Measurements from ENCODE around the gene TBC1D8. TPM values are rescaled to one million over a fixed set of nuclear protein-coding genes. Genes with fewer than 3 reads are reported as not detected.

The TBC1D8 gene
- total and polyA plus RNA-seq, 2 experiments from 2014 or later = 18.0 to 36.9 TPM

DNA sequence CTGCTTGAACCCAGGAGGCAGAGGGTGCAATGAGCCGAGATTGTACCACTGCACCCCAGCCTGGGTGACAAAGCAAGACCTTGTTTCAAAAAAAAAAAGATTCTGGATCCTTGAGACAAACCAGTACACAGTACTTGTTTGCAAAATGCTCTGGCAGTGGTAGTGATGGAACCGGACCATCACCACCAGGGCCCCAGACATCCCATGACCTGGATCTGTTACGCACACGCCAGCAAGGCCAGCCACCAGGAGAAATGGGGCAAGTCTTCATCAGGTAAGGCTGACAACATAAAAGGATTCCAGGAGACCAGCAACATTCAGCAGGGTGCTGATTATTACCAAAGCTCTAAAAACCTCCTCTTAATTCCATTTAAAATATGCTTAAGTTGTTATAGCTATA lies 35.5 kb downstream of the TBC1D8 start:
- H3K36me3 ChIP-seq (ENCODE audit: insufficient read depth) = no peaks in the 10 kb centered on the region
- no peak overlapping the region for H2AFZ ChIP-seq
- ATAC-seq = no peak
- H4K20me1 ChIP-seq (replicated peaks; ENCODE audit: insufficient read depth) = no peaks in the 10 kb centered on the region
- H3K27ac ChIP-seq (ENCODE audit: low read depth) = no peak overlapping the region
- Mint-ChIP-seq H3K27me3 (ENCODE audit: insufficient read depth, low read depth, poor library complexity) (peaks cover 9% of the 10 kb centered on the region), H3K4me1 (peaks cover 58% of the 10 kb centered on the region), H3K27ac (no peak overlapping the region), H3K9me3 (no peaks in the 10 kb centered on the region), H3K36me3 (ENCODE audit: low read depth) (peaks cover 14% of the 10 kb centered on the region; the same call in 2 of the 3 replicates), H3K4me3 (no peak overlapping the region)
- no peak overlapping the region; the same call in 1 of the 2 replicates for H3K4me2 ChIP-seq
- TF ChIP-seq, protein P1, sequence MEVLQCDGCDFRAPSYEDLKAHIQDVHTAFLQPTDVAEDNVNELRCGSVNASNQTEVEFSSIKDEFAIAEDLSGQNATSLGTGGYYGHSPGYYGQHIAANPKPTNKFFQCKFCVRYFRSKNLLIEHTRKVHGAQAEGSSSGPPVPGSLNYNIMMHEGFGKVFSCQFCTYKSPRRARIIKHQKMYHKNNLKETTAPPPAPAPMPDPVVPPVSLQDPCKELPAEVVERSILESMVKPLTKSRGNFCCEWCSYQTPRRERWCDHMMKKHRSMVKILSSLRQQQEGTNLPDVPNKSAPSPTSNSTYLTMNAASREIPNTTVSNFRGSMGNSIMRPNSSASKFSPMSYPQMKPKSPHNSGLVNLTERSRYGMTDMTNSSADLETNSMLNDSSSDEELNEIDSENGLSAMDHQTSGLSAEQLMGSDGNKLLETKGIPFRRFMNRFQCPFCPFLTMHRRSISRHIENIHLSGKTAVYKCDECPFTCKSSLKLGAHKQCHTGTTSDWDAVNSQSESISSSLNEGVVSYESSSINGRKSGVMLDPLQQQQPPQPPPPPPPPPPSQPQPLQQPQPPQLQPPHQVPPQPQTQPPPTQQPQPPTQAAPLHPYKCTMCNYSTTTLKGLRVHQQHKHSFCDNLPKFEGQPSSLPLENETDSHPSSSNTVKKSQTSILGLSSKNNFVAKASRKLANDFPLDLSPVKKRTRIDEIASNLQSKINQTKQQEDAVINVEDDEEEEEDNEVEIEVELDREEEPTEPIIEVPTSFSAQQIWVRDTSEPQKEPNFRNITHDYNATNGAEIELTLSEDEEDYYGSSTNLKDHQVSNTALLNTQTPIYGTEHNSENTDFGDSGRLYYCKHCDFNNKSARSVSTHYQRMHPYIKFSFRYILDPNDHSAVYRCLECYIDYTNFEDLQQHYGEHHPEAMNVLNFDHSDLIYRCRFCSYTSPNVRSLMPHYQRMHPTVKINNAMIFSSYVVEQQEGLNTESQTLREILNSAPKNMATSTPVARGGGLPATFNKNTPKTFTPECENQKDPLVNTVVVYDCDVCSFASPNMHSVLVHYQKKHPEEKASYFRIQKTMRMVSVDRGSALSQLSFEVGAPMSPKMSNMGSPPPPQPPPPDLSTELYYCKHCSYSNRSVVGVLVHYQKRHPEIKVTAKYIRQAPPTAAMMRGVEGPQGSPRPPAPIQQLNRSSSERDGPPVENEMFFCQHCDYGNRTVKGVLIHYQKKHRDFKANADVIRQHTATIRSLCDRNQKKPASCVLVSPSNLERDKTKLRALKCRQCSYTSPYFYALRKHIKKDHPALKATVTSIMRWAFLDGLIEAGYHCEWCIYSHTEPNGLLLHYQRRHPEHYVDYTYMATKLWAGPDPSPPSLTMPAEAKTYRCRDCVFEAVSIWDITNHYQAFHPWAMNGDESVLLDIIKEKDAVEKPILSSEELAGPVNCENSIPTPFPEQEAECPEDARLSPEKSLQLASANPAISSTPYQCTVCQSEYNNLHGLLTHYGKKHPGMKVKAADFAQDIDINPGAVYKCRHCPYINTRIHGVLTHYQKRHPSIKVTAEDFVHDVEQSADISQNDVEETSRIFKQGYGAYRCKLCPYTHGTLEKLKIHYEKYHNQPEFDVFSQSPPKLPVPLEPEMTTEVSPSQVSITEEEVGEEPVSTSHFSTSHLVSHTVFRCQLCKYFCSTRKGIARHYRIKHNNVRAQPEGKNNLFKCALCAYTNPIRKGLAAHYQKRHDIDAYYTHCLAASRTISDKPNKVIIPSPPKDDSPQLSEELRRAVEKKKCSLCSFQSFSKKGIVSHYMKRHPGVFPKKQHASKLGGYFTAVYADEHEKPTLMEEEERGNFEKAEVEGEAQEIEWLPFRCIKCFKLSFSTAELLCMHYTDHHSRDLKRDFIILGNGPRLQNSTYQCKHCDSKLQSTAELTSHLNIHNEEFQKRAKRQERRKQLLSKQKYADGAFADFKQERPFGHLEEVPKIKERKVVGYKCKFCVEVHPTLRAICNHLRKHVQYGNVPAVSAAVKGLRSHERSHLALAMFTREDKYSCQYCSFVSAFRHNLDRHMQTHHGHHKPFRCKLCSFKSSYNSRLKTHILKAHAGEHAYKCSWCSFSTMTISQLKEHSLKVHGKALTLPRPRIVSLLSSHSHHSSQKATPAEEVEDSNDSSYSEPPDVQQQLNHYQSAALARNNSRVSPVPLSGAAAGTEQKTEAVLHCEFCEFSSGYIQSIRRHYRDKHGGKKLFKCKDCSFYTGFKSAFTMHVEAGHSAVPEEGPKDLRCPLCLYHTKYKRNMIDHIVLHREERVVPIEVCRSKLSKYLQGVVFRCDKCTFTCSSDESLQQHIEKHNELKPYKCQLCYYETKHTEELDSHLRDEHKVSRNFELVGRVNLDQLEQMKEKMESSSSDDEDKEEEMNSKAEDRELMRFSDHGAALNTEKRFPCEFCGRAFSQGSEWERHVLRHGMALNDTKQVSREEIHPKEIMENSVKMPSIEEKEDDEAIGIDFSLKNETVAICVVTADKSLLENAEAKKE (CRISPR knock-in tag; IDR thresholded peaks at IDR 0.05) = no peak
- TF ChIP-seq ZNF114 (CRISPR knock-in tag; IDR thresholded peaks at IDR 0.05) (no peak), STAT1 (IDR thresholded peaks at IDR 0.05; ENCODE audit: unreplicated experiment) (no peak), POLR2AphosphoS5 (IDR thresholded peaks at IDR 0.05; ENCODE audit: low read depth) (no peak), EZH2 (IDR thresholded peaks at IDR 0.05; ENCODE audit: low read depth, unreplicated experiment) (no peak), JUNB (IDR thresholded peaks at IDR 0.05; ENCODE audit: unreplicated experiment) (no peak), NANOG (IDR thresholded peaks at IDR 0.05; ENCODE audit: borderline replicate concordance) (no peak)
- TF ChIP-seq, protein P2, sequence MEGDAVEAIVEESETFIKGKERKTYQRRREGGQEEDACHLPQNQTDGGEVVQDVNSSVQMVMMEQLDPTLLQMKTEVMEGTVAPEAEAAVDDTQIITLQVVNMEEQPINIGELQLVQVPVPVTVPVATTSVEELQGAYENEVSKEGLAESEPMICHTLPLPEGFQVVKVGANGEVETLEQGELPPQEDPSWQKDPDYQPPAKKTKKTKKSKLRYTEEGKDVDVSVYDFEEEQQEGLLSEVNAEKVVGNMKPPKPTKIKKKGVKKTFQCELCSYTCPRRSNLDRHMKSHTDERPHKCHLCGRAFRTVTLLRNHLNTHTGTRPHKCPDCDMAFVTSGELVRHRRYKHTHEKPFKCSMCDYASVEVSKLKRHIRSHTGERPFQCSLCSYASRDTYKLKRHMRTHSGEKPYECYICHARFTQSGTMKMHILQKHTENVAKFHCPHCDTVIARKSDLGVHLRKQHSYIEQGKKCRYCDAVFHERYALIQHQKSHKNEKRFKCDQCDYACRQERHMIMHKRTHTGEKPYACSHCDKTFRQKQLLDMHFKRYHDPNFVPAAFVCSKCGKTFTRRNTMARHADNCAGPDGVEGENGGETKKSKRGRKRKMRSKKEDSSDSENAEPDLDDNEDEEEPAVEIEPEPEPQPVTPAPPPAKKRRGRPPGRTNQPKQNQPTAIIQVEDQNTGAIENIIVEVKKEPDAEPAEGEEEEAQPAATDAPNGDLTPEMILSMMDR (conservative IDR thresholded peaks at IDR 0.05; ENCODE audit: low read depth in 2 of 2) = no peak
- TF ChIP-seq, protein P3, sequence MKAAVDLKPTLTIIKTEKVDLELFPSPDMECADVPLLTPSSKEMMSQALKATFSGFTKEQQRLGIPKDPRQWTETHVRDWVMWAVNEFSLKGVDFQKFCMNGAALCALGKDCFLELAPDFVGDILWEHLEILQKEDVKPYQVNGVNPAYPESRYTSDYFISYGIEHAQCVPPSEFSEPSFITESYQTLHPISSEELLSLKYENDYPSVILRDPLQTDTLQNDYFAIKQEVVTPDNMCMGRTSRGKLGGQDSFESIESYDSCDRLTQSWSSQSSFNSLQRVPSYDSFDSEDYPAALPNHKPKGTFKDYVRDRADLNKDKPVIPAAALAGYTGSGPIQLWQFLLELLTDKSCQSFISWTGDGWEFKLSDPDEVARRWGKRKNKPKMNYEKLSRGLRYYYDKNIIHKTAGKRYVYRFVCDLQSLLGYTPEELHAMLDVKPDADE (IDR thresholded peaks at IDR 0.05) = no peak
- TF ChIP-seq, protein P4, sequence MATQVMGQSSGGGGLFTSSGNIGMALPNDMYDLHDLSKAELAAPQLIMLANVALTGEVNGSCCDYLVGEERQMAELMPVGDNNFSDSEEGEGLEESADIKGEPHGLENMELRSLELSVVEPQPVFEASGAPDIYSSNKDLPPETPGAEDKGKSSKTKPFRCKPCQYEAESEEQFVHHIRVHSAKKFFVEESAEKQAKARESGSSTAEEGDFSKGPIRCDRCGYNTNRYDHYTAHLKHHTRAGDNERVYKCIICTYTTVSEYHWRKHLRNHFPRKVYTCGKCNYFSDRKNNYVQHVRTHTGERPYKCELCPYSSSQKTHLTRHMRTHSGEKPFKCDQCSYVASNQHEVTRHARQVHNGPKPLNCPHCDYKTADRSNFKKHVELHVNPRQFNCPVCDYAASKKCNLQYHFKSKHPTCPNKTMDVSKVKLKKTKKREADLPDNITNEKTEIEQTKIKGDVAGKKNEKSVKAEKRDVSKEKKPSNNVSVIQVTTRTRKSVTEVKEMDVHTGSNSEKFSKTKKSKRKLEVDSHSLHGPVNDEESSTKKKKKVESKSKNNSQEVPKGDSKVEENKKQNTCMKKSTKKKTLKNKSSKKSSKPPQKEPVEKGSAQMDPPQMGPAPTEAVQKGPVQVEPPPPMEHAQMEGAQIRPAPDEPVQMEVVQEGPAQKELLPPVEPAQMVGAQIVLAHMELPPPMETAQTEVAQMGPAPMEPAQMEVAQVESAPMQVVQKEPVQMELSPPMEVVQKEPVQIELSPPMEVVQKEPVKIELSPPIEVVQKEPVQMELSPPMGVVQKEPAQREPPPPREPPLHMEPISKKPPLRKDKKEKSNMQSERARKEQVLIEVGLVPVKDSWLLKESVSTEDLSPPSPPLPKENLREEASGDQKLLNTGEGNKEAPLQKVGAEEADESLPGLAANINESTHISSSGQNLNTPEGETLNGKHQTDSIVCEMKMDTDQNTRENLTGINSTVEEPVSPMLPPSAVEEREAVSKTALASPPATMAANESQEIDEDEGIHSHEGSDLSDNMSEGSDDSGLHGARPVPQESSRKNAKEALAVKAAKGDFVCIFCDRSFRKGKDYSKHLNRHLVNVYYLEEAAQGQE (IDR thresholded peaks at IDR 0.05; ENCODE audit: unreplicated experiment) = no peak
- H3K27me3 ChIP-seq (ENCODE audit: insufficient read depth) = no peaks in the 10 kb centered on the region
- no peak for DNase-seq (ENCODE audit: low spot score)
- H3K79me2 ChIP-seq (replicated peaks; ENCODE audit: insufficient read depth) = peaks cover 78% of the 10 kb centered on the region
- H3F3A ChIP-seq (replicated peaks; ENCODE audit: low read depth) = 0 out of 2 replicates have a peak, but pooled peaks cover 7% of the 10 kb centered on the region
- peaks cover 50% of the 10 kb centered on the region for H3K4me1 ChIP-seq (ENCODE audit: insufficient read depth)
- H3K9me2 ChIP-seq (ENCODE audit: insufficient read depth) = no peaks in the 10 kb centered on the region
- H3K4me3 ChIP-seq = no peak overlapping the region

All from GM23338 (cell line).